WTC11 (cell line): ENCODE results near the gene CFAP119. TPM values are rescaled to one million over a fixed set of nuclear protein-coding genes. Genes with fewer than 3 reads are reported as not detected.
A peak's percentile ranks its signal among the peaks of the same experiment; 100 is the strongest.

Source experiments
- ATAC-seq: fragments of 200-7000 bp; cut with Tn5 transposase; 2 replicates; pipeline ENCODE4 v1.10.0; 2021; ENCODE audit warnings: mild to moderate bottlenecking, moderate library complexity
- CTCF ChIA-PET: fragments of 300-600 bp; sonication (Branson Sonifier 250); formaldehyde crosslinking; loops from one replicate; lab custom pipeline; 2021; ENCODE audit warnings: antibody characterized with exemption; lab: Charles Lee
- POLR2A ChIA-PET: fragments of 350-600 bp; sonication (Branson Sonifier 250); formaldehyde crosslinking; loops from one replicate; lab custom pipeline; 2021; ENCODE audit warnings: antibody characterized with exemption; lab: Charles Lee
- DNase-seq: peaks from one replicate; pipeline ENCODE4 v3.0.0; 2021; ENCODE audit warnings: low spot score
- H3K27ac Mint-ChIP-seq: 2 replicates; pipeline ENCODE4 v1.8.0; 2021; ENCODE audit warnings: mixed read lengths
- H3K27me3 Mint-ChIP-seq: 2 replicates; pipeline ENCODE4 v1.8.0; 2021; ENCODE audit warnings: low read depth, mild to moderate bottlenecking, moderate library complexity, mixed read lengths
- H3K36me3 Mint-ChIP-seq: 2 replicates; pipeline ENCODE4 v1.8.0; 2021; ENCODE audit warnings: mixed read lengths
- H3K4me1 Mint-ChIP-seq: 2 replicates; pipeline ENCODE4 v1.8.0; 2022; ENCODE audit warnings: mixed read lengths
- H3K4me3 Mint-ChIP-seq: 2 replicates; pipeline ENCODE4 v1.8.0; 2021; ENCODE audit warnings: mild to moderate bottlenecking, moderate library complexity, mixed read lengths
- H3K9me3 Mint-ChIP-seq: 2 replicates; pipeline ENCODE4 v1.8.0; 2021; ENCODE audit warnings: mixed read lengths
- ATF2 ChIP-seq: sonication (generic); formaldehyde crosslinking; IDR thresholded peaks from 2 replicates; pipeline ENCODE4 v1.8.1; 2022; ENCODE audit warnings: low read depth, missing genetic modification reagents, borderline replicate concordance
- E2F1 ChIP-seq: sonication (generic); formaldehyde crosslinking; IDR thresholded peaks from 2 replicates; pipeline ENCODE4 v1.8.0; 2022; ENCODE audit warnings: mild to moderate bottlenecking, missing genetic modification reagents
- E2F5 ChIP-seq: sonication (generic); formaldehyde crosslinking; IDR thresholded peaks from 2 replicates; pipeline ENCODE4 v1.8.1; 2022; ENCODE audit warnings: mild to moderate bottlenecking, moderate library complexity, missing genetic modification reagents
- FOXP1 ChIP-seq: sonication (generic); formaldehyde crosslinking; IDR thresholded peaks from 2 replicates; pipeline ENCODE4 v1.8.0; 2022; ENCODE audit warnings: missing genetic modification reagents, mild to moderate bottlenecking, moderate library complexity, borderline replicate concordance
- NR2C2 ChIP-seq: sonication (generic); formaldehyde crosslinking; IDR thresholded peaks from 2 replicates; pipeline ENCODE4 v1.8.0; 2022; ENCODE audit warnings: mild to moderate bottlenecking, missing genetic modification reagents
- NR3C1 ChIP-seq: sonication (generic); formaldehyde crosslinking; conservative IDR thresholded peaks from 2 replicates; pipeline ENCODE4 v1.8.1; 2023; ENCODE audit warnings: low read depth, mild to moderate bottlenecking, missing genetic modification reagents
- total RNA-seq: library from RNA; stranded (reverse); gene quantifications from 3 replicates; pipeline ENCODE4 v1.2.3, GENCODE V29; 2021
- TF ChIP-seq, protein P1 (sequence below): fragments of 200-600 bp; IDR thresholded peaks from 2 replicates; pipeline ENCODE4 v1.8.0; 2022; ENCODE audit warnings: antibody characterized with exemption
- TF ChIP-seq, protein P2 (sequence below): sonication (generic); formaldehyde crosslinking; IDR thresholded peaks from 2 replicates; pipeline ENCODE4 v1.8.0; 2022; ENCODE audit warnings: mild to moderate bottlenecking, missing genetic modification reagents
- TF ChIP-seq, protein P3 (sequence below): sonication (generic); formaldehyde crosslinking; IDR thresholded peaks from 2 replicates; pipeline ENCODE4 v1.8.1; 2023; ENCODE audit warnings: mild to moderate bottlenecking, missing genetic modification reagents, moderate library complexity
- TF ChIP-seq, protein P4 (sequence below): sonication (generic); formaldehyde crosslinking; conservative IDR thresholded peaks from 2 replicates; pipeline ENCODE4 v1.8.1; 2022; ENCODE audit warnings: mild to moderate bottlenecking, missing genetic modification reagents

Gene CFAP119
- total RNA-seq, 1 experiment from 2014 or later, result 6.6 TPM

DNA sequence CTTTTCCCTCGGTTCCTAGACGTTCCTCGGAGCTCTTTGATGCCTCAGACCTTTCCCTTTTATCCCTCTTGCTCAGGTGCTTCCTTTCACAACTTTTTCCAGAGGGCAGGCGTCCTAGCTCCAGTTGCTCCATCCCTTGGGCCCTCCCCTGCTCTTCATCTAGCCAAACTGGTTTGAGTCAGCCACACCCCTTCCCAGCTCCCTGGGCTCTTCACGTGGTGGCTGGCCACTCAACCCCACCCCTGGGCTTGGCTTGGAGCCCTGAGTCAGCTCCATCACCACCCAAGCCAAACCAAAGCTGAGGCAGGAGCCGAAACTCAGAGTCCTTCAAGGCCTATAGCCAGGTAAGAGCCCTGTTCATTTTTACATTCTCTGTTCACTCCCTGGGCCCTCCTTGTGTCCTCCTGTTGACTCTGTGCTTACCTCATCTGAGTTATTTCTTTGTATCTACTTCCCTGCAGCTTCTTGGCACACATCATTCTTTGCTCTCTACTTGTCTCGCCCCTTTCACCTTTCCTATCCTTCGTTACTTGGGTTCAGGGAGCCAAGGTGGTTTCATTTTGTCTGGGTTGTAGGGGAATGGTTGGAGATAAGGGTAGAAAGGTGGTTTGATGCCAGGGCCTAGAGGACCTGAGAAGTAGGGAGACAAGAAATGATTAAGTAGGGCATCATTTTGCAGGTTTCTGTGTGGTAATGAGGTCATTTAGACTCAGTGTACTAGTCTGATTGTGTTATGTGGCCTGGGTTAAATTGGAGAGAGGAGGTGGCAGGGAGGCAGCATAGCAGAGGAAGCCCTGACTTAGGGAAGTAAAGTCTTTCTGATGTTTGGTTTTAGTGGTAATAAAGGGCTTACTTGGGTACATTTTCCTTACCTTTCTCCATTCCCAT, 21.3 kb downstream of the CFAP119 start:
- Mint-ChIP-seq H3K4me1 (peaks cover 14% of the 10 kb centered on the region), H3K36me3 (peaks cover 45% of the 10 kb centered on the region), H3K27ac (peak overlapping the region; percentile 92), H3K27me3 (no peaks in the 10 kb centered on the region; the same call in 1 of the 2 replicates), H3K4me3 (no peak overlapping the region), H3K9me3 (no peaks in the 10 kb centered on the region)
- CTCF ChIA-PET, result interaction anchor here (0.7 kb wide), 1 partner anchor 90 kb away, joined by 3 read pairs; the partner anchor contains the start of gene PRR14
- POLR2A ChIA-PET, result interaction anchor here (0.6 to 1.8 kb wide), 2 partner anchors 35 to 38 kb away, joined by 3 to 5 read pairs; no protein-coding TSS in a partner anchor
- TF ChIP-seq, protein P1, sequence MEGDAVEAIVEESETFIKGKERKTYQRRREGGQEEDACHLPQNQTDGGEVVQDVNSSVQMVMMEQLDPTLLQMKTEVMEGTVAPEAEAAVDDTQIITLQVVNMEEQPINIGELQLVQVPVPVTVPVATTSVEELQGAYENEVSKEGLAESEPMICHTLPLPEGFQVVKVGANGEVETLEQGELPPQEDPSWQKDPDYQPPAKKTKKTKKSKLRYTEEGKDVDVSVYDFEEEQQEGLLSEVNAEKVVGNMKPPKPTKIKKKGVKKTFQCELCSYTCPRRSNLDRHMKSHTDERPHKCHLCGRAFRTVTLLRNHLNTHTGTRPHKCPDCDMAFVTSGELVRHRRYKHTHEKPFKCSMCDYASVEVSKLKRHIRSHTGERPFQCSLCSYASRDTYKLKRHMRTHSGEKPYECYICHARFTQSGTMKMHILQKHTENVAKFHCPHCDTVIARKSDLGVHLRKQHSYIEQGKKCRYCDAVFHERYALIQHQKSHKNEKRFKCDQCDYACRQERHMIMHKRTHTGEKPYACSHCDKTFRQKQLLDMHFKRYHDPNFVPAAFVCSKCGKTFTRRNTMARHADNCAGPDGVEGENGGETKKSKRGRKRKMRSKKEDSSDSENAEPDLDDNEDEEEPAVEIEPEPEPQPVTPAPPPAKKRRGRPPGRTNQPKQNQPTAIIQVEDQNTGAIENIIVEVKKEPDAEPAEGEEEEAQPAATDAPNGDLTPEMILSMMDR, result no peak
- no peak for TF ChIP-seq E2F5
- TF ChIP-seq, protein P2, sequence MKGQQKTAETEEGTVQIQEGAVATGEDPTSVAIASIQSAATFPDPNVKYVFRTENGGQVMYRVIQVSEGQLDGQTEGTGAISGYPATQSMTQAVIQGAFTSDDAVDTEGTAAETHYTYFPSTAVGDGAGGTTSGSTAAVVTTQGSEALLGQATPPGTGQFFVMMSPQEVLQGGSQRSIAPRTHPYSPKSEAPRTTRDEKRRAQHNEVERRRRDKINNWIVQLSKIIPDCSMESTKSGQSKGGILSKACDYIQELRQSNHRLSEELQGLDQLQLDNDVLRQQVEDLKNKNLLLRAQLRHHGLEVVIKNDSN (CRISPR knock-in tag), result peak; percentile 76; the same call in 1 of the 2 replicates
- TF ChIP-seq, protein P3, sequence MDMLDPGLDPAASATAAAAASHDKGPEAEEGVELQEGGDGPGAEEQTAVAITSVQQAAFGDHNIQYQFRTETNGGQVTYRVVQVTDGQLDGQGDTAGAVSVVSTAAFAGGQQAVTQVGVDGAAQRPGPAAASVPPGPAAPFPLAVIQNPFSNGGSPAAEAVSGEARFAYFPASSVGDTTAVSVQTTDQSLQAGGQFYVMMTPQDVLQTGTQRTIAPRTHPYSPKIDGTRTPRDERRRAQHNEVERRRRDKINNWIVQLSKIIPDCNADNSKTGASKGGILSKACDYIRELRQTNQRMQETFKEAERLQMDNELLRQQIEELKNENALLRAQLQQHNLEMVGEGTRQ (CRISPR knock-in tag), result no peak
- no peak for TF ChIP-seq NR2C2 (CRISPR knock-in tag)
- TF ChIP-seq, protein P4, sequence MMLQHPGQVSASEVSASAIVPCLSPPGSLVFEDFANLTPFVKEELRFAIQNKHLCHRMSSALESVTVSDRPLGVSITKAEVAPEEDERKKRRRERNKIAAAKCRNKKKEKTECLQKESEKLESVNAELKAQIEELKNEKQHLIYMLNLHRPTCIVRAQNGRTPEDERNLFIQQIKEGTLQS (CRISPR knock-in tag), result no peak
- TF ChIP-seq E2F1 (CRISPR knock-in tag), result no peak
- ATAC-seq (peak; percentile 89), DNase-seq (peak; percentile 65)

GRCh38 chr16:30738984-30739951, 22.6 kb downstream of the CFAP119 start:
- H3K27ac Mint-ChIP-seq, result no peak overlapping the region
- no peaks in the 10 kb centered on the region for H3K9me3 Mint-ChIP-seq
- DNase-seq (no peak), ATAC-seq (no peak)
- POLR2A ChIA-PET, result interaction anchor here (1.8 kb wide), 1 partner anchor 36 kb away, joined by 5 read pairs; no protein-coding TSS in a partner anchor
- no peaks in the 10 kb centered on the region; the same call in 1 of the 2 replicates for H3K27me3 Mint-ChIP-seq
- H3K36me3 Mint-ChIP-seq, result peaks cover 49% of the 10 kb centered on the region
- CTCF ChIA-PET, result interaction anchor here (0.7 kb wide), 2 partner anchors 75 to 89 kb away, joined by 3 to 4 read pairs; partner anchors contain the start of gene PRR14
- no peak for TF ChIP-seq NR3C1
- TF ChIP-seq ATF2 (CRISPR knock-in tag), result no peak
- peak; percentile 24; the same call in 1 of the 2 replicates for TF ChIP-seq FOXP1 (CRISPR knock-in tag)
- TF ChIP-seq, all 79 proteins: peak for 1
- peaks cover 14% of the 10 kb centered on the region for H3K4me1 Mint-ChIP-seq
- H3K4me3 Mint-ChIP-seq, result no peak overlapping the region
